BE2C (cell line): ENCODE data around the gene DNAJC4.

Experiments used
- DNase-seq: peaks from one replicate; pipeline ENCODE4 v3.0.0-alpha.2; 2020
- H3K27me3 ChIP-seq: fragments of 250-450 bp; sonication (Bioruptor Pico); 2 replicates; pipeline ENCODE4 v1.5.1; 2020; ENCODE audit warnings: mild to moderate bottlenecking
- H3K36me3 ChIP-seq: fragments of 250-450 bp; sonication (Bioruptor Pico); 2 replicates; pipeline ENCODE4 v1.5.1; 2020; ENCODE audit warnings: mild to moderate bottlenecking
- H3K4me1 ChIP-seq: fragments of 250-450 bp; sonication (Bioruptor Pico); 2 replicates; pipeline ENCODE4 v1.5.1; 2020
- H3K4me3 ChIP-seq: 2 replicates; pipeline ENCODE4 v1.5.1; 2011; ENCODE audit warnings: low read depth, low read length
- H3K9me3 ChIP-seq: fragments of 250-450 bp; sonication (Bioruptor Pico); 2 replicates; pipeline ENCODE4 v1.5.1; 2020
- TF ChIP-seq, protein P1 (sequence below): IDR thresholded peaks from 2 replicates; pipeline ENCODE4 v1.5.1; 2012; ENCODE audit warnings: mild to moderate bottlenecking, low read depth, low read length

The DNAJC4 gene

DNA sequence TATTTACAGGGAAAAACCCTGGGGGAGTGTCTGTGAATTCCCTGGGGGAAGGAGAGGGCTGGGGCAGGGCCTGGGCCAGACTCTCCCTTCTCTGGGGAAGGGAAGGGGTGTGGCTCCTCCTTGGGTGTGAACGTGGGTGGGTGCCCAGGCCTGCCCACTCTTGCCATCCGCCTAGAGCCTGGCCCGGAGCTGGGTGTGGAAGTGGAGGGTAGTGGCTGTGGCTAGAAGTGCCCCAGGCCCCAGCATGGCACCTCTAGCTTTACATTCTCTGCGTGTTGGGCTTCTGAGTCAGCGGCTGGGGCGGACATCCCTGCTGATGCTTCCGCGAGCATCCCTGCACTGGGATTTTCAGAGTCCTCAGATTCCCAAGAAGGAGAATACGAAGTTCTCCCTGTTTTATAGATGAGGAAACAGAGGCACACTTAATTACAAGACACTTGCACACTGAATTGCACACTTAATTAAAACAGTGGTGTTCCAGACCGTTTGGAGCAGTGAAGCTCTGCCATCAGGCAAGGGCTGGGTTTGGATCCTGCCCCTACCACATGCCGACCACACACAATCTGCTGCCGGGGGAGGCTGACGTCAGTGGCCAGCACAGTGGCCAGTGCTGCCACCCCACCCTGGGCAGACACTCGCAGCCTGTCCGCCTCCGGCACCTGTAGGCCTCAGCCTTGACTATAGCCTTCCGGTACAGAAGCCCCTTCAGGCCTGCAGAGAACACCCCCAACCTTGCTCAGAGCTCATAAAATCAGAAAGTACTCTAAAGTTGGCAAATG lies 46.5 kb downstream of the DNAJC4 start:
- Histone ChIP-seq H3K9me3 (no peaks in the 10 kb centered on the region), H3K36me3 (no peaks in the 10 kb centered on the region), H3K4me1 (no peaks in the 10 kb centered on the region), H3K27me3 (no peaks in the 10 kb centered on the region), H3K4me3 (no peak overlapping the region)
- TF ChIP-seq, protein P1, sequence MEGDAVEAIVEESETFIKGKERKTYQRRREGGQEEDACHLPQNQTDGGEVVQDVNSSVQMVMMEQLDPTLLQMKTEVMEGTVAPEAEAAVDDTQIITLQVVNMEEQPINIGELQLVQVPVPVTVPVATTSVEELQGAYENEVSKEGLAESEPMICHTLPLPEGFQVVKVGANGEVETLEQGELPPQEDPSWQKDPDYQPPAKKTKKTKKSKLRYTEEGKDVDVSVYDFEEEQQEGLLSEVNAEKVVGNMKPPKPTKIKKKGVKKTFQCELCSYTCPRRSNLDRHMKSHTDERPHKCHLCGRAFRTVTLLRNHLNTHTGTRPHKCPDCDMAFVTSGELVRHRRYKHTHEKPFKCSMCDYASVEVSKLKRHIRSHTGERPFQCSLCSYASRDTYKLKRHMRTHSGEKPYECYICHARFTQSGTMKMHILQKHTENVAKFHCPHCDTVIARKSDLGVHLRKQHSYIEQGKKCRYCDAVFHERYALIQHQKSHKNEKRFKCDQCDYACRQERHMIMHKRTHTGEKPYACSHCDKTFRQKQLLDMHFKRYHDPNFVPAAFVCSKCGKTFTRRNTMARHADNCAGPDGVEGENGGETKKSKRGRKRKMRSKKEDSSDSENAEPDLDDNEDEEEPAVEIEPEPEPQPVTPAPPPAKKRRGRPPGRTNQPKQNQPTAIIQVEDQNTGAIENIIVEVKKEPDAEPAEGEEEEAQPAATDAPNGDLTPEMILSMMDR, result no peak
- no peak for DNase-seq

DNA sequence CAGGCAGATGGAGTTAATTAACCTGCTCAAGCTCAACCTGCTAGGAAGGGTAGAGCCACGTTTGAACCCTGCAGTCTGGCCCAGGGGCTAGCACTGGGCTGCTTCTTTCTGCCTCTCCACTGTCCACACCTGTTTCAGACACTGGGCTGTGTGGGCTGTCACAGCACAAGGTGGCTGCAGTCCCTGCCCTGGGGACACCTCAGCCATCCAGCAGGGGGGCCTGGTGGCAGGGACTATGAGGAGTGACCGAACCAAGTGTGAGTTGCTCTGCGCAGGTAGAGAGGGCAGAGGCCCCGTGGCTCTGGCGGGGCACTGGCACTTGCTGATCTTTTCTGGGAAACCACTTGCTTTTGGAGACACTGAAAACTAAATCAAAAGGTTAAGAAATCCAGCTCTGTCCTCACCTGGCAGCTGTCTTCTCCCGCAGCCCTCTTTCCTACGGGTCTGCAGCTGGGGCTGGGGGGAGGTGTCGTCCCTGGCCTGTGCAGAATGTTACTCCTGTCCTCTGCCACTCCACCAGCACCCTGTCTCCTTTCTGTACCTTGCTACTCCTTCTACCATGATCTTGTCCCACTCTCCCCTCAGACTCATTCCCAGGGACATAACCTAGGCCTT lies 48.3 kb downstream of the DNAJC4 start:
- Histone ChIP-seq H3K4me1 (no peaks in the 10 kb centered on the region), H3K36me3 (no peaks in the 10 kb centered on the region), H3K27me3 (no peaks in the 10 kb centered on the region), H3K4me3 (no peak overlapping the region), H3K9me3 (no peaks in the 10 kb centered on the region)
- no peak for DNase-seq
- TF ChIP-seq, protein P1, result no peak

DNA sequence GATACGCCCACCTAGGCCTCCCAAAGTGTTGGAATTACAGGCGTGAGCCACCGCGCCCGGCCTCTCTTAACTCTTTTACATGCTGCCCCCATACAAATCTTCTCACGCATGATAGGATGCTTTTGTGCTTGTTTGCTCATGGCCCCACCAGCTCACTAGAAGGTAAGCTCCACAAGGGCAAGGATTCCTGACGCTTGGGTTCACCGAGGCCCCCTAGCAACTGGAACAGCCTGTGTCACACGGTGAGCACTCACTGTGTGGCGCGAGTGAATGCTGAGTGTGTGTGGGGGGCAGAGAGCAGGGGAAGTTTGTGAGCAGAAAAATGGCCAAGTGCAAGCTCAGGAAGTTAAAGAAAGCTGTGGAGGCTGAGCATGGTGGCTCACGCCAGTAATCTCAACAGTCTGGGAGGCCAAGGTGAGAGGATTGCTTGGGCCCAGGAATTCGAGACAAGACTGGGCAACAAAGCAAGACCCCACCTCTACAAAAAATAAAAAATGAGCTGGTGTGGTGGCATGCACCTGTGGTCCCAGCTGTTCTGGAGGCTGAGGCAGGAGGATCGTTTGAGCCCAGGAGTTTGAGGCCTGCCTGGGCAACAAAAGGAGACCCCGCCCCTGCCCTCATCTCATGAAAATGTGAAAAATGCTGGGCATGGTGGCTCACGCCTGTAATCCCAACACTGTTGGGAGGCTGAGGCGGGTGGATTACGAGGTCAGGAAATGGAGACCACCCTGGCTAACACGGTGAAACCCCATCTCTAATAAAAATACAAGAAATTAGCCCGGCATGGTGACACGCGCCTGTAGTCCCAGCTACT lies 51.8 kb downstream of the DNAJC4 start:
- Histone ChIP-seq H3K9me3 (no peaks in the 10 kb centered on the region), H3K4me3 (no peak overlapping the region)
- TF ChIP-seq, protein P1, result no peak

DNA sequence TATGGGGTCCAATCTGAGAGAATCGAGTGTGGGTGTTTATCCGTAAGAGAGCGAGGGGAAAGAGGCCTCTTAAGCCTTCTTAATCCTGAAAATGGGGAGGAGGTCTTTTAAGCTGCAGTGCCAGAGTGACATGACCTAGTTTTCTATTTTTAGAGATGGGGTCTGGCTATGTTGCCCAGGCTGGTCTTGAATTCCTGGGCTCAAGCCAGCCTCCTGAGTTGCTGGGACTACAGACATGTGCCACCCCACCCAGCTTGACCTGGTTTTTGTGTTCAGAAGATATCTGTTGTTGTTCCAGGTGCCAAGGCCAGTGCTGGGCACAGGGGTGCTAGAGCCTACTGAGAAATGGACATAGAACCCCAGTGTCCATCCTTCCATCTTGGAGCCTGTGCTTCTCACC lies 52.7 kb downstream of the DNAJC4 start:
- TF ChIP-seq, protein P1, result no peak
- Histone ChIP-seq H3K4me3 (no peak overlapping the region), H3K36me3 (no peaks in the 10 kb centered on the region), H3K9me3 (no peaks in the 10 kb centered on the region), H3K4me1 (no peaks in the 10 kb centered on the region), H3K27me3 (no peaks in the 10 kb centered on the region)
- no peak for DNase-seq

More for the DNA sequence above, 51.8 kb downstream of the DNAJC4 start:
- no peak for DNase-seq
- Histone ChIP-seq H3K36me3 (no peaks in the 10 kb centered on the region), H3K27me3 (no peaks in the 10 kb centered on the region), H3K4me1 (no peaks in the 10 kb centered on the region)
